H4 (cell line): ENCODE measurements around the gene SSRP1. TPM values are rescaled to one million over a fixed set of nuclear protein-coding genes. Genes with fewer than 3 reads are reported as not detected.
A peak's percentile ranks its signal among the peaks of the same experiment; 100 is the strongest.

ENCODE experiments used
- DNase-seq: peaks from one replicate; pipeline ENCODE4 v3.0.0-alpha.2; 2015; ENCODE audit warnings: low spot score
- total RNA-seq: library from RNA; depleted of rRNA; stranded (reverse); fragments of >200 nt; shearing (Covaris generic); gene quantifications from 2 replicates; pipeline ENCODE4 v1.2.3, GENCODE V29; 2014

The SSRP1 gene
- total RNA-seq, 1 experiment from 2014 or later: 145 TPM

- no peak for DNase-seq
These were observed 21.3 kb downstream of the SSRP1 start for GRCh38 chr11:57314221-57314973.

GRCh38 chr11:57313788-57314135 lies 21.9 kb downstream of the SSRP1 start:
- DNase-seq: no peak

GRCh38 chr11:57313071-57313787 lies 22.5 kb downstream of the SSRP1 start:
- no peak for DNase-seq

DNA sequence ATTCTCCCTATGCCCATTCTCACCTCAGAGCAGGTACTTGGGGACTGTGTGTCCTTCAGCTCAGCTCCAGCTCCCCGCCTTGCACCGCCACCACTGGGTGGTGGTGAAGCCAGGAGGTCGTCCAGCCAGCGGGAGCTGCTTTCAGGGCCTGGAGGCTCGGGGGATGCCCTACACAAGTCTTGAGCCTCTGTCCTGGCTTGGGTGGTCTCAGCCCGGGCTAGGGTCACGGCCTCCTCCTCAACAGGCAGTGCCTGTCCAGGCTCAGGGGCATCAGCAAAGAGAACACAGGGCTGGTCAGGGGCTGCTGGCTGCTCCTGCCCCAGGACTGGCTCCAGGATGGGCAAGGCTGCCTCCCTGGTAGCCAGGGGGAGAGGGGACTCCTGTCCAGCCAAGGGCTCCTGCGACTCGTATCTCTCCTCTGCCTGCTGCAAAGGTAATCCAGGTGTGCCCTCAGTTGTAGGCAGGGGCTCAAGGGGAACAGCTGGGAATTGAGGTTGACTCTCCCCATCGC lies 23.1 kb downstream of the SSRP1 start:
- DNase-seq: no peak

GRCh38 chr11:57311109-57311936 lies 24.4 kb downstream of the SSRP1 start:
- DNase-seq: peak; percentile 95

DNA sequence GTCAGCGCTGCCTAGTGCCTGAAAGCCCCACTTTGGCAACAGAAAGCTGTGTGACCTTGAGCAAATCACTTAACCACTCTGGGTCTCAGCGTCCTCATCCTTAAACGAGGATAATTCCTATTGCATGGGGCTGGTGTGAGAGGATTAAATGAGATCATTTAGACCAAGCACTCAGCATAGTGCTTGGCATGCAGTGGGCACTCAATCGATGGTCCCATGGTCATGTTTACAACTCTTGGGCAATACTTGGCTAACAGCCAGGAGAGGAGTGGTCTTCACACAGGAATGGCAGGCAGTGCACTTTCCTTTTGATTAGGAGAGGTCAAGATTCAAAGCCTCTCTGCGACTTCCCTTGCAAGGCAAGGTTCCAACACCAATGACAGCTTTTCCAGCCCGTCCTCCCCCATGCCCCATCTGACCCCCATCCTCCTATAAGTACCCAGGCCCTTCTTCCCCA lies 25.0 kb downstream of the SSRP1 start:
- no peak for DNase-seq

GRCh38 chr11:57310091-57310490 lies 25.6 kb downstream of the SSRP1 start:
- no peak for DNase-seq

GRCh38 chr11:57309106-57310059 lies 26.3 kb downstream of the SSRP1 start:
- no peak for DNase-seq

- no peak for DNase-seq
These were observed 27.1 kb downstream of the SSRP1 start for GRCh38 chr11:57308426-57309060.

DNA sequence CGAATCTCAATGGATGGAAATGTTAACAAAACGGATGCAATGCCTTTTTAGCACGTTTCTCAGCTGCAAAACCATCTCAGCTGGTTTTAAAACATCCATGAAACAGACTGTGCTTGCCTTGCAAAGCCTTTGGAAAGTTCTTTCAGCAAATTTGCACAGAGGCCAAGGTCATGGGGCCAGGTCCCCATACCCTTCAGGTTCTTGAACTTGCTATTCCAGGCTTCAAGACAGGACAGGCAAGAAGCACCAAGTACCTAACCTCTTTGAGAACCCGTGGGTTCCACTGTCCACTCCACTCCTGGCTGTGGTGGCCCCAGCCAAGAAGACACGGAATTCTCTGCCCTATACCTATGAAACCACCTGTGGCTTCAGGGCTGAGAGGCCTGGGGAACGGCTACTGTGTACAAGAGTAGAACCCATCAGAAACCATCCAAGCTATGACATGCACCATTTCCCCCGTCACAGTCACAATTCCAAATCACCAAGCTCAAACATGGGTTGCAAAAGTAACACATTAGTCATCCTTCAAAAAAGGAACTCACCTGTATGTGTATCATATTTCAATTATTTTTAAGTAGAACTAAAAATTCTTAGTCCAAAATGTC lies 27.9 kb downstream of the SSRP1 start:
- DNase-seq: no peak

- no peak for DNase-seq
These were observed 28.6 kb downstream of the SSRP1 start for GRCh38 chr11:57306940-57307565.

DNA sequence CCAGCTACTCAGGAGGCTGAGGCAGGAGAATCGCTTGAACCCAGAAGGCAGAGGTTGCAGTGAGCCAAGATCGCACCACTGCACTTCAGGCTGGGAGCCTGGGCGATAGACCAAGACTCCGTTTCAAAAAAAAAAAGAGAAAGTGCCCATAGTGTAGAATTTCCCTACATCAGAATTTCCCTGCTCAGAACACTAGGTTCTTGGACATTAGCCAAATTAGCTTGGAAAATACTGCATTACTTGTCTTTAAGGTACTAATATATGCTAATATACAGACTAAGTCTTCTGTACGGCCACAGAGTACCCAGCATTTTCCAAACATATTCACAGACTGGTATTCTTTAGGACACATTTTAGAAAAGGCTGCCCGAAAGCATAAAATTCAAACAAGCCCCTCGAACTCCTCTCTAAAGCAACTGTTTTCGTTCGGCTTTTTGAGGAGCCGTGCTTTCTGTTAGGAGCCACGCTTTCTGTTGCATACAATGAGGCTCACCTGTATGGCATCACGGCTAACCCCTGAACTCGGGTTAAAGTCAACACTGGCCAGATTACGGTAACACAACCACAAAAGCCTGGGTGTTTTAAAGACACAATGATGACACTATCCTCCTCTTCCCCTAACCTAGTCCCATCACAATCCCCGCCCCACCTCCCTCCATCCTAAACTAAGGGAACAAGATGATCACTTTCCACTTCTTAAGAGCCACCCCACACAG lies 29.4 kb downstream of the SSRP1 start:
- DNase-seq: no peak

DNA sequence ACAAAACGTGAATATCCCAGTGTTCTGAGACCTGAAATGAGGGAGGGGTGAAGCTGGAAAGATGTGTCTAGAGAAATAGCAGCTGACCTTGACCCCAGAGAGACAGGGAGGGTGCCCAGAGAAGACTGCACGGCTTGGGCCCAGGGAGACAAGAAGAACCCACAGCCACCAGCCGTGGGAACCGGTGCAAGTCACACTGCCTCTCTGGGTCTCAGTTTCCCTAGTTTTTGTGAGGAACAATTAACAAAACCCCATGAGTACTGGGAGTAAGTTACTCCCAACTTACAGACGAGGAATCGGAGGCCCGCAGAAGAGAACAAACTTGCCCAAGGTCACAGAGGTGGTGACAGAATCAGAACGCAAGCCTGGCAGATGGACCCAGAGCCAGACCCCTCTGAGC lies 30.2 kb downstream of the SSRP1 start:
- no peak for DNase-seq

- no peak for DNase-seq
These were observed 31.6 kb downstream of the SSRP1 start for GRCh38 chr11:57303990-57304579.

DNA sequence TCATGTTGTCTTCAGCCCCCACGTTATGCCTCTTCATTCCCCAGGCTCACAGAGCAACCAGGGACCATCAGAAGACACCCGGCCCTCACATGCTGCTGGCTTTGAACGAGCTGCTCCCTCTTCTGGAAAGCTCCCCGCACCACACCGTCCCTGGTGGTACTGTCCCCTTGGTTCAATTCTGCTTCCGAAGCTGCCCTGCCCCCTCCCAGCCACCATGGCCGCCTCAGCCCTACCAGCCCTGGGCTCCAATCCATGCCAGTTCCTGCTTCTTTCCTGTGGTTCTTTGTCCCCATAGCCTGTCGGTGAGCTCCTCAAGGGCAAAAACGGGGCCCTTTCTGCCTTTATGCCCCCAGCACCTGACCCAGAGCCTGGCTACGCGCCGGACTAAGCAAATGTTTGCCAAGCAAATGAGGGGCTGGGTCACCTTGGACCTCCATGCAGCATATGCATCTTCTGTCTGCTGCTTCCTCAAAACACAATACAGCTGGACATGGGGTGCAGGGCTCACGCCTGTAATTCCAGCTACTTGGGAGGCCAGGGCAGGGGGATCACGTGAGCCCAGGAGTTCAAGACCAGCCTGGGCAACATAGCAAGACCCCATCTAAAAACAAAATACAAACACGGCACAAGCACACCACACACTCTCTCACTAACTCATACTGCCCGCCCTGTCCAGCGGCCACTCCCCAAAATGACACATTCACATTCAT lies 32.3 kb downstream of the SSRP1 start:
- no peak for DNase-seq

DNA sequence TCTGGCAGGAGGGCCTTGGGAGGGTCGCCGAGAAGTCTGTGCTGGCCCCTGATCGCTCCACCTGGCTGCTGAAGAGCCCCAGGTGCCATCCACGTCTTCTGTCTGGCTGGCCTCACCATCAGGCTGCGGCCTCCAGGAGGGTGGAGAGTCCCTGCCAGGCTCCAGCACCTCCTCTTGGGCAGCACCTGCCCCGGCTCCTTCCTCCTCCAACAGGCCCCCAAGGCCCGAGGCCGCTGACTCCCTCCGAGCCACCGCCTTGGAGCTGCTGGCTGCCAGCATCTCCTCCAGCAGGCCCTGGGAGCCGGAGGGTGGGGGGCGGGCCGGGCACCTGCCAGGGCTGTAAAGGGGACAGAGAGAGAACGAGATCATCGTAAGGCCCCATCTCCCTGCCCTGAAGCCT lies 33.2 kb downstream of the SSRP1 start:
- no peak for DNase-seq

- no peak for DNase-seq
These were observed 33.8 kb downstream of the SSRP1 start for GRCh38 chr11:57301711-57302423.
